HG02870 (cell line): Measurements from ENCODE around the gene WWC2.
A peak's percentile ranks its signal among the peaks of the same experiment; 100 is the strongest.

Experiments used
- ATAC-seq: cut with Tn5 transposase; IDR thresholded peaks from one replicate; pipeline ENCODE4 v1.9.1; 2021; ENCODE audit warnings: mild to moderate bottlenecking, moderate library complexity; ENCODE audit not compliant: unreplicated experiment

Gene WWC2

DNA sequence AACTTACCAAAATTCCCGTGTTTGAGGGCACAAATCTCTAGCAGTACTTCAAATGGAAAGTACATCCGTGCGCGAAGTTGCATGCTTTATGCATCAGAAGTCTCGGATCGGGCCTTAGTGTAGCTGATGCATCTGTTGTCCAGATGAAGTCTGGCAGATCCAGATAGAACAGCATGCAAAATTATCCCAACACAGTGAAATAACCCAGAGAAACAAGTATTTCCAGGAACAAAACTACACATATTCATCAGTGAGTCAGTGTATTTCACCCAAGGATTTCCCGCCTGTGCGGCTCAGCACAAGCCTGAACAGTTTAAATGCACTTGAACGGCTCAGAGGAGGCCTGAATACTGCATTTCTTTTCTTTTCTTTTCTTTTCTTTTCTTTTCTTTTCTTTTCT is 250.6 kb downstream of the WWC2 start:
- ATAC-seq: no peak

- ATAC-seq: no peak
These were observed 251.4 kb downstream of the WWC2 start for GRCh38 chr4:183350317-183351071.

DNA sequence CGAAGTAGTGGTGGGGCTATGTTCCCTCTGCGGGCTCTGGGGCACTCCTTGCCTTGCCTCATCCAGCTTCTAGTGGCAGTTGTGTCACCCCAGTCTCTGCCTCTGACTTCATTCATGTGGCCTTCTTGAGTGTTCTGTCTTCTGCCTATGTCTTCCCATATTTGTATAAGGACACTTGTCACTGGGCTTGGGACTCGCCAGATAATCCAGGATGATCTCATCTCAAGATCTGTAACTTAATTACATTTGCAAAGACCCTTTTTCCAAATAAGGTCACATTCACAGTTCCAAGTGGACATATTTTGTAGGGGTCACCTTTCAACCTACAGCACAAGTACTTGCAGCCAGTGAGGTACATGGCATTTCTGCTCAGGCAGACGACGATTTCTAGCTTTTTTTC is 253.5 kb downstream of the WWC2 start:
- ATAC-seq: no peak

- ATAC-seq: no peak
These were observed 254.5 kb downstream of the WWC2 start for GRCh38 chr4:183353557-183353956.

DNA sequence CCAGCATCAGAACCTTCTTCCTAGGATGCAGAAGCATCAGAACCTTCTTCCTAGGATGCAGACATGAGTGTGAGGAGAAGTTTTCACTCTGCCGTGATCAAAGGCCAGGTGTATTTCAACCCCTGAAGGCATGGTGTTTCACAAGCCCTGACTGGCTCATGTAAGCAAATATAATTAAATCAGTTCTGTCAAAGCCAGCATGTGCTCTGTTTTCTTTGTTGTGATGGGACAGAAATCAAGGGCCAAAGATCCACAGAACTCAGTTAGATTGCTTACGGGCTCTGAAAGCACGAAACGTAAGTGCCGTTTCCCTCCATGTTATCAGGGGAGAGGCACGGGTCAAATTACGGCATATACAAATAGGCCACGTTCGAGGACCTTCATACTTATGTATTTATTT is 255.2 kb downstream of the WWC2 start:
- ATAC-seq: no peak

DNA sequence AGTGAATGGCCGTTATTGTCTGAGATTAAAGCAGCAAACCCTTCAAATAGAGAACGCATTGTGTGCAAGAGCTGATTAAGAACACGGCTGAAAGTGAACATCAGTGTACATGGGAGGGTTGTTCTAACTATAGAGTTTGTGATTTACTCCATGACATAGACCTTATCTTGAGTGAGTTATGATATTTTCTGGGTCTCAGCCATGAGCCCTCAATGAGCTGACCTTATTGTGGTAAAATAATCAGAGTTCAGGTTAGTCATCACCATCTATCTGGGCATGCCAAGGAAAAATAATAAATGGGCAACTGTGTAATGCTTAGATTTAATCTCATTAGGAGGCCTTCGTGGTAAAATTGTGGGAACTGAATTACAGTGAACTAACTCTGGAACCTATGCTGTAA is 256.3 kb downstream of the WWC2 start:
- ATAC-seq: no peak

GRCh38 chr4:183356173-183356830 is 257.2 kb downstream of the WWC2 start:
- no peak for ATAC-seq

DNA sequence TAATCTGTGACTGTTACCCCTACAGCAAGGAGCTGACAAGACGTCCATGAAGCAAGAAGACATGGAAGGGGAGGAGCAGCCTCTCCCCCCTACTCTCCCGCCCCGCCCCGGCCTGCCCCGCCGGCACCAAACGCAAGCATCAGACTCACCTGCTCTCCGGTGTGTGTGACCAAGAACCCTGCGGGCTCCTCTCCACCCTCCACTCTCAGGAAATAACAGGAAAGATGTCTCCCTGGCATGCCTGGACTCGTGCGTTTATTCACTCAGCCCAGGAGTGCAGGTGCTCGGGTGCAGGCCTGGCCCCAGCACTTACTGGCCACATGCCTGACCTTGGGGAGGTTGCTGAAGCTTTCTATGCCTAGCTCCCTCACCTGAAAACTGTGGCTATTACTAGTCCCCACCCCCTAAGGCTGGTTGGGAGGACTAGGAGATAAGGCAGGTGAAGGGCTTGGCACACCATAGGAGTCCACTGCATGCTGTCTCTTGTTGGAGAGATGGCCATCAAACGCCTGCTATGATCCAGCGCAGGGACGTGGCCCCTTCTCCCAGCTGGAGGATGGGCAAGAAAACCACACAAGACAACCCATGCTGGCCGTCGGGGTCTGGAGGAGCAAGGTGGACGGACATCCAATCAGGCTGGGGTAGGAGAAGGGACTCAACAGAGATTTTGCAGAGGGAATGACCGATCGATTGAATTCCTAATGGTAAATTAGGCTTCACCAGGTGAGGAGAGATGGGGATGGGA is 258.0 kb downstream of the WWC2 start:
- ATAC-seq: no peak

DNA sequence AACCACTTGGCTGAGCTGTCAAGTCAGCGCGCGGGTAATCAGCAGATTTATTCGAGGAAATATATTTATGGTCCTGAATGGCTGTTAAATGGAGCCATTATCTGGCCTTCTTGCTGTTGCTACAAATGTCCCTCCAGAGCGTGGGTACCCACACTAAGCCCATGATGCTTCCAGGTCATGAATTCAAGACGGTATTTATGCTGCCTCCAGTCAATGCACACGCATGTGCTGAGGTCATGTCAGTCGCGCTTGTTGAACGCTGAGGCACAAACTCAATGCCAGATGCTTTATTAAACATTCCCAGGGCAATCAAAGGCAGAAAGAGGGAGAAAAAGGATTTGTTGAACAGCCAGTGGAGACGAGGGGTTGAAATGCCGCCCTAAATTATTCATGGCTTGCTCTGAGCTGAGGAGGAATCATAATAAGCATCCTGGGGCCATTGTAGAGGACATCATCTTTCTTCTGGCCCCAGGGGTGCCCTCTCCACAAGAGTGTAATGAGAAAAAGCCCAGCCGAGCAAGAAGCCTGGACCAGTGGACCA is 259.2 kb downstream of the WWC2 start:
- no peak for ATAC-seq

GRCh38 chr4:183360161-183360919 is 261.3 kb downstream of the WWC2 start:
- ATAC-seq: no peak

GRCh38 chr4:183362036-183362435 is 263.0 kb downstream of the WWC2 start:
- ATAC-seq: no peak

DNA sequence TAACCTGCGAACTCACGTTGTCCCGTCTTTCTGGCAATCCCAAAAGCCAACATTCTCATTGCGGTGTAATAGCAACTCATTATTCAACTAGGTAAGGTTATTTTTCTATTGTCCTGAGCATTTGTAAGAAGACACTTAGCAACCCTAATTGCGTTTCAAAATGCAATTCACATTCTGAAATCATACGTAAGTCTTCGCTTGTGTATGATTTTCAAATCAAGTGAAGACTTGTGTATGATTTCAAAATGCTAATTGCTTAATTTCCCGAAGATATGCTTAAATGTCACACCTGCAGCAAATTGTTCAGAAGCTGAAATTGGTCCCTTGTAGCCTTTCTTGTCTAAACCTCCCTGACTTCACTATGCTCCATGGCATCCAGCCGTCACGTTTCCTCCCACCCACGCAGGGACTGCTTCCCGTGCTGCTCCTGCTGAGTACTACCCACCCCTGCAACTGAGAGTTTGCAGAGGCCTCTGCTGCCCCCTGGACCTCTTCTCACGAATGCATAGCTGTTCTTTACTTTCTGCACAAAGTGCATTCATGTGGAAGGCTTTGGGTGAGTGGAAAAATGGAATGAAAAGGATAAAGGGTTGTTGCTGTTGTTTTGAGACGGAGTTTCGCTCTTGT is 264.0 kb downstream of the WWC2 start:
- no peak for ATAC-seq

DNA sequence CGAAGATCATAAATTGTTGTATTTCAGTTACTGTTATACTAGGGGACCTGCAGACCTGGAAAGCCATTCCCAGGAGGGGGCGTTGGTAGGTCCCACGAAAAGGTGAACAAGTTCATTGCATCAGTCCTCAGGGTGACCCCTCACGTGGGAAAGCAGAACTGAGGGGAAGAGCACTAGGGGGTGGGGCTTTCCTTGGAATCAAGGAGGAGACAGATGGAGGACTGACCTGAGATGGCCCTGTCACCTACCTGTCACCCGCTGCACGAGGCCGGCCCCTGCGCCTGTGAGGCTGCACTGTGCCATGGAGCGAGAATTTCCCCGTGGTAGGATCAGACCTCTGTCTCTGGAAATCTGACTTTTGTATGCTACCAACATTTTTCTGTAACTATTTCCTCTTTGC is 265.0 kb downstream of the WWC2 start:
- ATAC-seq: no peak

- ATAC-seq: no peak
These were observed 267.3 kb downstream of the WWC2 start for GRCh38 chr4:183366206-183366835.

GRCh38 chr4:183369073-183369472 is 270.0 kb downstream of the WWC2 start:
- ATAC-seq: peak; percentile 46
